Heart left ventricle (tissue), 13 donors: Measurements from ENCODE around the gene OR4E2.
"Not testable (repeated sequence)": the region's sequence is repeated elsewhere in the genome, so short reads cannot be mapped to it uniquely, and the experiment has no call there.

Experiments used
- POLR2A ChIP-seq, 2 donors: fragments of 450-650 bp; IDR thresholded peaks; one replicate each; pipeline ENCODE4 v1.6.1; 2017; ENCODE audit warnings: antibody characterized with exemption in 2 of 2, mild to moderate bottlenecking in 2 of 2, moderate library complexity in 2 of 2
- TF ChIP-seq, protein P1 (sequence below), 12 donors: fragments of 200-600 bp; sonication (generic) in 4 of 12; IDR thresholded peaks; one replicate each; pipeline versions ENCODE4 v1.5.0 to v1.8.0; 2018 to 2022; ENCODE audit warnings: antibody characterized with exemption in 12 of 12, mild to moderate bottlenecking in 5 of 12
- donor health status: ischemic (EF 13 %, LVEDD 7.1; RV severe dilation, severe dysfunction).
- donor health status: DM: no; HTN: yes; CAD: no.
- donor health status: DM: no; HTN: no; CAD: no.
- donor health status: ischemic (EF 25% LVEDD 6.9; RV normal size, moderate dysfunction).
- donor health status: ischemic (EF 25% LVEDD 5.7; RV mildly dilated, moderate dysfunction).
- donor health status: ischemic (EF 35%, LVEDD 5.7; RV mildly dilated, moderate dysfunction).
- donor health status: nonischemic (EF 11% LVEDD 7.7; RV severe dilation, severe dysfunction).
- donor health status: DM: yes; HTN: yes; CAD: no.
- donor health status: PGD.
- donor health status: ischemic (EF 29% LVEDD 5.4; RV normal size, mild dysfunction).
- donor health status: nonischemic (EF 23%, LVEDD 6.1; RV moderate dilation, normal function).

DNA sequence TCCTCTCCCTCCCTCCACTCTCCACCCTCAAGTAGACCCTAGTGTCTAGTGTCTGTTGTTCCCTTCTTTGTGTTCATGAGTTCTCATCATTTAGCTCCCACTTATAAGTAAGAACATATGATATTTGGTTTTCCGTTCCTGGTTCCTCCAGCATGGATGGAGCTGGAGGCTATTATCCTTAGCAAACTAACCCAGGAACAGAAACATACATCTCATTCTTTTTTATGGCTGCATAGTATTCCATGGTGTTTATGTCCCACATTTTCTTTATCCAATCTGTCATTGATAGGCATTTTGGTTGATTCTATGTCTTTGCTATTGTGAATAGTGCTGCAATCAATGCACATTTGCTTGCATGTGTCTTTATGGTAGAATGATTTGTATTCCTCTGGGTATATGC is 23.1 kb upstream of the OR4E2 start:
- TF ChIP-seq, protein P1, sequence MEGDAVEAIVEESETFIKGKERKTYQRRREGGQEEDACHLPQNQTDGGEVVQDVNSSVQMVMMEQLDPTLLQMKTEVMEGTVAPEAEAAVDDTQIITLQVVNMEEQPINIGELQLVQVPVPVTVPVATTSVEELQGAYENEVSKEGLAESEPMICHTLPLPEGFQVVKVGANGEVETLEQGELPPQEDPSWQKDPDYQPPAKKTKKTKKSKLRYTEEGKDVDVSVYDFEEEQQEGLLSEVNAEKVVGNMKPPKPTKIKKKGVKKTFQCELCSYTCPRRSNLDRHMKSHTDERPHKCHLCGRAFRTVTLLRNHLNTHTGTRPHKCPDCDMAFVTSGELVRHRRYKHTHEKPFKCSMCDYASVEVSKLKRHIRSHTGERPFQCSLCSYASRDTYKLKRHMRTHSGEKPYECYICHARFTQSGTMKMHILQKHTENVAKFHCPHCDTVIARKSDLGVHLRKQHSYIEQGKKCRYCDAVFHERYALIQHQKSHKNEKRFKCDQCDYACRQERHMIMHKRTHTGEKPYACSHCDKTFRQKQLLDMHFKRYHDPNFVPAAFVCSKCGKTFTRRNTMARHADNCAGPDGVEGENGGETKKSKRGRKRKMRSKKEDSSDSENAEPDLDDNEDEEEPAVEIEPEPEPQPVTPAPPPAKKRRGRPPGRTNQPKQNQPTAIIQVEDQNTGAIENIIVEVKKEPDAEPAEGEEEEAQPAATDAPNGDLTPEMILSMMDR (IDR thresholded peaks at IDR 0.05) = not testable (repeated sequence)
- TF ChIP-seq POLR2A (IDR thresholded peaks at IDR 0.05) = not testable (repeated sequence)
